ENCODE data around the gene TRPV4.

DNA sequence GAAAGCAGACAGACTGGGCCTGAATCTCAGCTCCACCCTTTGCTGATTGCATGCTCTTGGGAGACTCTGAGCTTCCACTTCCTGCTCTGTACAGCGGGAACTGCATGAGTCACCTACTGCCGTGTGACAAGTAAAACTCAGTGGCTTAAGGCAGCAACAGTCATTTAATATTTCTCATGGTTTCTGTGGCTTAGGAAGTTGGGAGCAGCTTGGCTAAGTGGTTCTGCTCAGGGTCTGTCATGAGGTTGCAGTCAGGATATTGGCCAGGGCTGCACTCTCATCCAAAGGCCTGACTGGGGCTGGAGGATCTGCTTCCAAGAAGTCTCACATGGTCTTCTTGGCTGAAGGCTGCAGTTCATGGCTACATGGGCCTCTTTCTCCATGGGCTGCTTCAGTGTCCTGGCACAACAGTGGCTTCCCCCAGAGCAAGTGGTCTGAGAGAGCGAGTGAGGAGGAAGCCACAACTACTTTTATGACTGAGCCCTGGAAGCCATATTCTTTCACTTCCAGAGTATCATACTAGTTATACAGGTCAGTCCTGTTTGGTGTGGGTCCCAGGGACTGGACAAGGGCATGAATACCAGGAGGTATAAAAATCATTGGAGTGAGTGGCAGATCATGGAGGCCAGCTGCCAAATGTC, 69.9 kb downstream of the TRPV4 start:
- TF ChIP-seq, protein P1, sequence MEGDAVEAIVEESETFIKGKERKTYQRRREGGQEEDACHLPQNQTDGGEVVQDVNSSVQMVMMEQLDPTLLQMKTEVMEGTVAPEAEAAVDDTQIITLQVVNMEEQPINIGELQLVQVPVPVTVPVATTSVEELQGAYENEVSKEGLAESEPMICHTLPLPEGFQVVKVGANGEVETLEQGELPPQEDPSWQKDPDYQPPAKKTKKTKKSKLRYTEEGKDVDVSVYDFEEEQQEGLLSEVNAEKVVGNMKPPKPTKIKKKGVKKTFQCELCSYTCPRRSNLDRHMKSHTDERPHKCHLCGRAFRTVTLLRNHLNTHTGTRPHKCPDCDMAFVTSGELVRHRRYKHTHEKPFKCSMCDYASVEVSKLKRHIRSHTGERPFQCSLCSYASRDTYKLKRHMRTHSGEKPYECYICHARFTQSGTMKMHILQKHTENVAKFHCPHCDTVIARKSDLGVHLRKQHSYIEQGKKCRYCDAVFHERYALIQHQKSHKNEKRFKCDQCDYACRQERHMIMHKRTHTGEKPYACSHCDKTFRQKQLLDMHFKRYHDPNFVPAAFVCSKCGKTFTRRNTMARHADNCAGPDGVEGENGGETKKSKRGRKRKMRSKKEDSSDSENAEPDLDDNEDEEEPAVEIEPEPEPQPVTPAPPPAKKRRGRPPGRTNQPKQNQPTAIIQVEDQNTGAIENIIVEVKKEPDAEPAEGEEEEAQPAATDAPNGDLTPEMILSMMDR (conservative IDR thresholded peaks at IDR 0.05 in 1 of 2, IDR thresholded peaks at IDR 0.05 in 1 of 2; ENCODE audit: extremely low read depth in 1 of 2, insufficient read depth in 1 of 2, low read depth in 1 of 2, low read length in 2 of 2), result no peak
- TF ChIP-seq EZH2 (IDR thresholded peaks at IDR 0.05; ENCODE audit: borderline replicate concordance, low read length), result no peak

Data from mammary epithelial cell (primary cell).